Measurements from ENCODE around the gene TP73.

TP73 gene

GRCh38 chr1:3656450-3657095 lies 4.3 kb downstream of the TP73 start:
- DNase-seq = no peak

GRCh38 chr1:3657096-3657475 lies 4.8 kb downstream of the TP73 start:
- no peak for DNase-seq

GRCh38 chr1:3657578-3658230 lies 5.4 kb downstream of the TP73 start:
- no peak for DNase-seq

GRCh38 chr1:3658231-3658615 lies 5.9 kb downstream of the TP73 start:
- no peak for DNase-seq

GRCh38 chr1:3659093-3659492 lies 6.8 kb downstream of the TP73 start:
- no peak for DNase-seq

- no peak for DNase-seq
Observed at GRCh38 chr1:3660704-3661103, 8.4 kb downstream of the TP73 start.

- DNase-seq = no peak
Observed at GRCh38 chr1:3661631-3662030, 9.3 kb downstream of the TP73 start.

- no peak for DNase-seq
Observed at GRCh38 chr1:3662080-3662671, 9.9 kb downstream of the TP73 start.

- DNase-seq = peak; percentile 73
Observed at GRCh38 chr1:3663999-3664699, 11.8 kb downstream of the TP73 start.

- DNase-seq = no peak
Observed at GRCh38 chr1:3664700-3665375, 12.5 kb downstream of the TP73 start.

- DNase-seq = no peak
Observed at GRCh38 chr1:3668148-3668547, 15.8 kb downstream of the TP73 start.

GRCh38 chr1:3668585-3669300 lies 16.4 kb downstream of the TP73 start:
- peak; percentile 93 for DNase-seq

- DNase-seq = no peak
Observed at GRCh38 chr1:3669421-3669821, 17.1 kb downstream of the TP73 start.

- no peak for DNase-seq
Observed at GRCh38 chr1:3669971-3670431, 17.7 kb downstream of the TP73 start.

GRCh38 chr1:3670823-3671265 lies 18.5 kb downstream of the TP73 start:
- DNase-seq = no peak

- peak; percentile 76 for DNase-seq
Observed at GRCh38 chr1:3671371-3672180, 19.3 kb downstream of the TP73 start.

GRCh38 chr1:3672231-3672970 lies 20.1 kb downstream of the TP73 start:
- no peak for DNase-seq

- no peak for DNase-seq
Observed at GRCh38 chr1:3672971-3673361, 20.6 kb downstream of the TP73 start.

GRCh38 chr1:3673381-3674099 lies 21.2 kb downstream of the TP73 start:
- DNase-seq = no peak
